Prostate gland (tissue), 2 donors: Measurements from ENCODE around the gene ACTG1. TPM values are rescaled to one million over a fixed set of nuclear protein-coding genes. Genes with fewer than 3 reads are reported as not detected.
A peak's percentile ranks its signal among the peaks of the same experiment; 100 is the strongest.

Source experiments
- DNase-seq: peaks from one replicate; pipeline ENCODE4 v3.0.0-alpha.2; 2019; ENCODE audit warnings: low spot score
- H3K27ac ChIP-seq, 2 donors: fragments of 200-600 bp; sonication (generic); 2 replicates each; pipeline ENCODE4 v1.5.1; 2017 to 2019
- H3K27me3 ChIP-seq: fragments of 200-600 bp; sonication (generic); replicated peaks from 2 replicates; pipeline ENCODE4 v1.5.1; 2019; ENCODE audit not compliant: insufficient read depth
- H3K36me3 ChIP-seq, 2 donors: fragments of 200-600 bp; sonication (generic); 1 replicate in 1 of 2; 2 replicates in 1 of 2; pipeline versions ENCODE4 v1.5.1 to v1.8.1; 2017 to 2019
- H3K4me1 ChIP-seq: fragments of 200-600 bp; sonication (generic); replicated peaks from 2 replicates; pipeline ENCODE4 v1.5.1; 2019
- H3K4me3 ChIP-seq, 2 donors: fragments of 200-600 bp; sonication (generic); 2 replicates each; pipeline ENCODE4 v1.5.1; 2017 to 2019
- H3K9me3 ChIP-seq: fragments of 200-600 bp; sonication (generic); 2 replicates; pipeline ENCODE4 v1.5.1; 2017
- CTCF ChIP-seq, 4 experiments: fragments of 200-600 bp in 2 of 4; fragments of 450-650 bp in 2 of 4; sonication (generic) in 2 of 4; IDR thresholded peaks; 1 replicate in 3 of 4; 2 replicates in 1 of 4; pipeline ENCODE4 v1.5.1; 2016 to 2019; ENCODE audit warnings: antibody characterized with exemption in 4 of 4, mild to moderate bottlenecking in 2 of 4, moderate library complexity in 2 of 4
- POLR2A ChIP-seq: fragments of 450-650 bp; IDR thresholded peaks from one replicate; pipeline ENCODE4 v1.6.1; 2016; ENCODE audit warnings: antibody characterized with exemption, mild to moderate bottlenecking
- POLR2AphosphoS5 ChIP-seq: sonication (generic); formaldehyde crosslinking; IDR thresholded peaks from one replicate; pipeline ENCODE4 v1.6.1; 2017; ENCODE audit warnings: antibody characterized with exemption
- WGBS: methylation state at CpG from one replicate; pipeline ENCODE4 v1.1.5; 2018; 5-methylcytosine and 5-hydroxymethylcytosine counted together
- intact Hi-C: fragments of 100-400 bp; cut with DNase I; formaldehyde crosslinking; loops from one replicate; pipeline ENCODE4 v1.14.2; 2022
- total RNA-seq, 2 donors: library from RNA; depleted of rRNA; stranded (reverse); fragments of >200 nt; gene quantifications; one replicate each; pipeline ENCODE4 v1.1.0, GENCODE V29; 2016

Gene ACTG1
- total RNA-seq, 2 donors from 2014 or later: 2,438 to 3,181 TPM

- intact Hi-C loops: loop anchor here (5.0 kb wide), 1 partner anchor 49 kb away; no protein-coding TSS in a partner anchor
- Histone ChIP-seq H3K27me3 (no peaks in the 10 kb centered on the region), H3K27ac (peak overlapping the region; percentile 71 to 83), H3K4me3 (peak overlapping the region; percentile 94 to 96), H3K9me3 (no peaks in the 10 kb centered on the region), H3K4me1 (peaks cover 4% of the 10 kb centered on the region), H3K36me3 (peaks cover 0 to 4% of the 10 kb centered on the region in 2 donors)
- DNase-seq: peak; percentile 73
- TF ChIP-seq POLR2A: no peak
- TF ChIP-seq POLR2AphosphoS5: peak; percentile 25
- TF ChIP-seq CTCF (IDR thresholded peaks at IDR 0.05): no peak
- WGBS: 2% methylated on average over 18 of the region's 19 CpGs
Observed at GRCh38 chr17:81553018-81553615, 40.5 kb upstream of the ACTG1 start.

- TF ChIP-seq POLR2AphosphoS5 (peak; percentile 50), CTCF (IDR thresholded peaks at IDR 0.05) (peak in 1 of 4 experiments; percentile 23), POLR2A (peak; percentile 59)
- Histone ChIP-seq H3K27me3 (no peaks in the 10 kb centered on the region), H3K4me3 (peak within 1 kb of the TSS; percentile 94 to 96), H3K36me3 (peaks cover 0 to 4% of the 10 kb centered on the region in 2 donors), H3K27ac (peak within 1 kb of the TSS; percentile 71 to 83), H3K4me1 (peaks cover 4% of the 10 kb centered on the region), H3K9me3 (no peaks in the 10 kb centered on the region)
- peak; percentile 67 for DNase-seq
- WGBS: under 1% methylated on average over 39 of the region's 85 CpGs
- intact Hi-C loops: loop anchor here (5.0 kb wide), 1 partner anchor 50 kb away; no protein-coding TSS in a partner anchor
Observed at GRCh38 chr17:81552244-81553017, 39.8 kb upstream of the ACTG1 start, which contains the start of gene FAAP100. Gene FAAP100 (minus strand): TSS chr17:81552353. CDS start chr17:81552330, 23 bp downstream.

GRCh38 chr17:81551458-81552243 lies 39.1 kb upstream of the ACTG1 start:
- no peak for DNase-seq
- WGBS: under 1% methylated on average over 44 of the region's 69 CpGs
- Histone ChIP-seq H3K4me3 (peak overlapping the region; percentile 94 to 96), H3K27ac (peak overlapping the region; percentile 71 to 83), H3K27me3 (no peaks in the 10 kb centered on the region), H3K4me1 (peaks cover 4% of the 10 kb centered on the region), H3K9me3 (no peaks in the 10 kb centered on the region), H3K36me3 (peaks cover 0 to 4% of the 10 kb centered on the region in 2 donors)
- intact Hi-C loops: loop anchor here (5.0 kb wide), 1 partner anchor 51 kb away; no protein-coding TSS in a partner anchor
- TF ChIP-seq CTCF (IDR thresholded peaks at IDR 0.05): no peak
- TF ChIP-seq POLR2AphosphoS5: no peak
- no peak for TF ChIP-seq POLR2A

GRCh38 chr17:81550830-81551457 lies 38.3 kb upstream of the ACTG1 start:
- no peaks in the 10 kb centered on the region for H3K27me3 ChIP-seq
- intact Hi-C loops: loop anchor here (5.0 kb wide), 1 partner anchor 51 kb away; no protein-coding TSS in a partner anchor
- H3K4me3 ChIP-seq: peak overlapping the region; percentile 94 to 96

More at GRCh38 chr17:81550830-81551457, 38.3 kb upstream of the ACTG1 start:
- Histone ChIP-seq H3K36me3 (peaks cover 0 to 4% of the 10 kb centered on the region in 2 donors), H3K27ac (no peak overlapping the region), H3K4me1 (peaks cover 4% of the 10 kb centered on the region), H3K9me3 (no peaks in the 10 kb centered on the region)
- TF ChIP-seq POLR2A (no peak), POLR2AphosphoS5 (no peak), CTCF (IDR thresholded peaks at IDR 0.05) (no peak)
- WGBS: 83% methylated on average over 27 of the region's 27 CpGs
- no peak for DNase-seq
